ENCODE results near the gene CCDC188.

DNA sequence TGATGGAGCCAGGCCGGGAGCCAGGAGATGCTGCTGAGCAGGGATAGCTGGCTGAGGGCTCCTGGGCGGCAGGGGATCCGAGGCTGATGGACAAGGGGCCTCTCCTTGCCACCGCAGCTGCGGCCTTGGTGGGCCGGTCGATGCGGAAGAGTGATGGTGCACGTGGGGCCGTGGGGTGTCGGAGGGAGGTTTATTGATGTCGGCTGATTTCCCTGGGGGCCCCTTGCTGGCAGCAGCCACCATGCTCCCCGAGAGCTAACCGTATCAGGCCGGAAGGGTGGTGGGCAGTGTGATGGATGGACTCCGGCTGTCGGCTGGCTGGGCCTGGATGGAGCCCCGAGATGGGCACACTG is 31.0 kb upstream of the CCDC188 start:
- TF ChIP-seq EZH2 (IDR thresholded peaks at IDR 0.05; ENCODE audit: borderline replicate concordance, insufficient read depth, low read depth, low read length, poor library complexity, severe bottlenecking), result no peak
- TF ChIP-seq, protein P1, sequence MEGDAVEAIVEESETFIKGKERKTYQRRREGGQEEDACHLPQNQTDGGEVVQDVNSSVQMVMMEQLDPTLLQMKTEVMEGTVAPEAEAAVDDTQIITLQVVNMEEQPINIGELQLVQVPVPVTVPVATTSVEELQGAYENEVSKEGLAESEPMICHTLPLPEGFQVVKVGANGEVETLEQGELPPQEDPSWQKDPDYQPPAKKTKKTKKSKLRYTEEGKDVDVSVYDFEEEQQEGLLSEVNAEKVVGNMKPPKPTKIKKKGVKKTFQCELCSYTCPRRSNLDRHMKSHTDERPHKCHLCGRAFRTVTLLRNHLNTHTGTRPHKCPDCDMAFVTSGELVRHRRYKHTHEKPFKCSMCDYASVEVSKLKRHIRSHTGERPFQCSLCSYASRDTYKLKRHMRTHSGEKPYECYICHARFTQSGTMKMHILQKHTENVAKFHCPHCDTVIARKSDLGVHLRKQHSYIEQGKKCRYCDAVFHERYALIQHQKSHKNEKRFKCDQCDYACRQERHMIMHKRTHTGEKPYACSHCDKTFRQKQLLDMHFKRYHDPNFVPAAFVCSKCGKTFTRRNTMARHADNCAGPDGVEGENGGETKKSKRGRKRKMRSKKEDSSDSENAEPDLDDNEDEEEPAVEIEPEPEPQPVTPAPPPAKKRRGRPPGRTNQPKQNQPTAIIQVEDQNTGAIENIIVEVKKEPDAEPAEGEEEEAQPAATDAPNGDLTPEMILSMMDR (IDR thresholded peaks at IDR 0.05), result no peak
